ENCODE measurements around the gene TRIM44. TPM values are rescaled to one million over a fixed set of nuclear protein-coding genes. Genes with fewer than 3 reads are reported as not detected.

Gene TRIM44
- total RNA-seq, 1 donor from 2014 or later = 86.6 TPM

DNA sequence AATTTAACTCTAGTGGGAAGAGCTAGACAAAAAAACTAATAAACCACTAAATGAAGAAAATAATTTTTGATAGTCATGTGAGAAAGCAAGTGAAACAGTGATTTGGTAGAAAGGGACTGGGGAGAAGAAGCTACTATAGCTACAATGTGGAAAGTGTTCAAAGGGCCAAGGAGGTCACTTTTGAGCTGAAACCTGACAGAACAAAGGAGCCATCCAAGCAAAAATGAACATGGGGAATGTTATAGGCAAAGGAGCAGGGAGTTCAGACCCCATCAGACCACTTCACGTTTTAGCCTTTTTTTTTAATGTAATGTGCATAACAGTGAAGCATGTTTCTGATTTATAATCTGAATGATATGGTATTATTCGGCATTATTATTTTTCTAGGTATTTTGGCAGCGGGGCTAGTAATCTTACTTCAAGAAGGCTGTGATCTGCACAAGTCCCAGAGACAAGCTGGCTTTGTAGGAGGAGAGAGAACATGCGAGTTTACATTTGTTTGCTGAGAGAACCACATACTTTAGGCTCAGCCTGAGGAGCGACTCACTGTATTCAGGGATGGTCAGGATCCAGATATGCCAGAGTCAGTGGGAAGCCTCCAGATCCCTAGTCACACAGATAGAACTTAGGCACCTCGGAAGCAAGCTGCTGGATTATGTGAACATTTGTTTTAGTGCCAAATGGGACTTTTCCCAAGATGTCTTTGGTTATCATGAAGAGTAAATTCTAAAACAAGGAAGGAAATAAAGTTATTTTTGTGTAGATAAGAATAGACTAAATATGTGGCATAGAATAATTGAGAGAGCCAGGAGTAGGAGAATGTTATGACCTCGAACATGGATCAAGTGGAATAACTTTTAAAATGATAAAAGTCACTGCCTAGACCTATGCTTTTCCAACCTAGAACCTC lies 118.6 kb downstream of the TRIM44 start:
- Mint-ChIP-seq H3K27me3 (ENCODE audit: low read depth) (no peaks in the 10 kb centered on the region), H3K27ac (peak overlapping the region; percentile 30), H3K36me3 (peaks cover 30% of the 10 kb centered on the region), H3K4me1 (peaks cover 7% of the 10 kb centered on the region), H3K9me3 (peaks cover 22% of the 10 kb centered on the region), H3K4me3 (no peak overlapping the region)
- TF ChIP-seq, protein P1, sequence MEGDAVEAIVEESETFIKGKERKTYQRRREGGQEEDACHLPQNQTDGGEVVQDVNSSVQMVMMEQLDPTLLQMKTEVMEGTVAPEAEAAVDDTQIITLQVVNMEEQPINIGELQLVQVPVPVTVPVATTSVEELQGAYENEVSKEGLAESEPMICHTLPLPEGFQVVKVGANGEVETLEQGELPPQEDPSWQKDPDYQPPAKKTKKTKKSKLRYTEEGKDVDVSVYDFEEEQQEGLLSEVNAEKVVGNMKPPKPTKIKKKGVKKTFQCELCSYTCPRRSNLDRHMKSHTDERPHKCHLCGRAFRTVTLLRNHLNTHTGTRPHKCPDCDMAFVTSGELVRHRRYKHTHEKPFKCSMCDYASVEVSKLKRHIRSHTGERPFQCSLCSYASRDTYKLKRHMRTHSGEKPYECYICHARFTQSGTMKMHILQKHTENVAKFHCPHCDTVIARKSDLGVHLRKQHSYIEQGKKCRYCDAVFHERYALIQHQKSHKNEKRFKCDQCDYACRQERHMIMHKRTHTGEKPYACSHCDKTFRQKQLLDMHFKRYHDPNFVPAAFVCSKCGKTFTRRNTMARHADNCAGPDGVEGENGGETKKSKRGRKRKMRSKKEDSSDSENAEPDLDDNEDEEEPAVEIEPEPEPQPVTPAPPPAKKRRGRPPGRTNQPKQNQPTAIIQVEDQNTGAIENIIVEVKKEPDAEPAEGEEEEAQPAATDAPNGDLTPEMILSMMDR (IDR thresholded peaks at IDR 0.05; ENCODE audit: unreplicated experiment) = no peak
- no peak for DNase-seq (ENCODE audit: low spot score in 2 of 2, unreplicated experiment in 2 of 2)

DNA sequence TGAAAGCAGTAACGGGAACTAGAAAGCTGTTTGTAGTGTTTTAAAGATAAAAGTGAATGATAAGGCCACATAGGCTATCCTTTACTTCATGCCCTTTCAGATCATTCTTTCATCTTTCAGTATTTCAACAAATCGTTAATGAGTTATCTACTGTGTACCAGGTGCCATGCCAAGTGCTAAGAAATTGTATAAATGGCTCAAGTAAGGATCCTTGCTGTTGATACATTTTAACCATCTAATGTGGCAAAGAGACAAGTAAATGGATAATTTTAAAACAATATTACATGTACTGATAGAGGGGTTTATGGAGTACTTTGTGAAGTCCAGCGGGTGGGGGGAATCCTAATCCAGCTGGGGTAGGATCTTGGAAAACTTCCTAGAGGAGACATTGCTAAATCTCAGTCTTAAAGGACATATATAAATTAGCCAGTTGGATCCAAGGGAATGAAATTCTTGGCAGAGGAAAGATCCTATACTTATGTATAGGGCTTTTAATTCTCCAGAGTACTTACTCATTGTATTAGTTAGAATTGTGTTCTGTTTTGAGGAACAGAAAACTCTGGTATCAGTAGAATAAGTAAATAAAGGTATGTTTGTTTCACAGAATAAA lies 119.4 kb downstream of the TRIM44 start:
- no peaks in the 10 kb centered on the region for H3K27me3 Mint-ChIP-seq (ENCODE audit: low read depth)
- no peak overlapping the region for H3K4me3 Mint-ChIP-seq
- H3K36me3 Mint-ChIP-seq = peaks cover 24% of the 10 kb centered on the region
- no peak overlapping the region for H3K27ac Mint-ChIP-seq
- H3K9me3 Mint-ChIP-seq = peaks cover 17% of the 10 kb centered on the region
- peaks cover 11% of the 10 kb centered on the region for H3K4me1 Mint-ChIP-seq
- DNase-seq (ENCODE audit: low spot score in 2 of 2, unreplicated experiment in 2 of 2) = no peak
- TF ChIP-seq, protein P1 (IDR thresholded peaks at IDR 0.05; ENCODE audit: unreplicated experiment) = no peak

DNA sequence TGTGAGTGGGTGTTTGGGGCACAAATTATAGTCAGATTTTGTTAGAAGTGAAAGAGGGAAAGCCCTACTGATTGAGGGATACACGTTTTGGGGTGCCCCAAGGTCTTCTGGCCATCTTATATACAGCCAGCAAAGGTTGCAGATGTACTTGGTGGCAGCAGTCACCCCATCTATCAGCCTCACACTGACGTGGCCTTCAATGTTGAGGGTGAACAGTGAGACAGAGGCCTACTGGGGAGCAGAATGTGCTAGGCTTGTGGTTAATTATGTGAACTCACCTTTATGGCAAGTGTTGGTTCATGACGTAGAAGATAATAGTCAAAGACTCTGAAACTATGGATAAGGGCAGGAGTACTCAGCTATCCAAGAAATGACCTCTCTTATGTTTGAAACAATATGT lies 121.2 kb downstream of the TRIM44 start:
- Mint-ChIP-seq H3K27ac (no peak overlapping the region), H3K9me3 (peaks cover 7% of the 10 kb centered on the region), H3K4me3 (no peak overlapping the region), H3K4me1 (peaks cover 27% of the 10 kb centered on the region), H3K27me3 (ENCODE audit: low read depth) (no peaks in the 10 kb centered on the region), H3K36me3 (peaks cover 9% of the 10 kb centered on the region)
- no peak for DNase-seq (ENCODE audit: low spot score in 2 of 2, unreplicated experiment in 2 of 2)
- TF ChIP-seq, protein P1 (IDR thresholded peaks at IDR 0.05; ENCODE audit: unreplicated experiment) = no peak

DNA sequence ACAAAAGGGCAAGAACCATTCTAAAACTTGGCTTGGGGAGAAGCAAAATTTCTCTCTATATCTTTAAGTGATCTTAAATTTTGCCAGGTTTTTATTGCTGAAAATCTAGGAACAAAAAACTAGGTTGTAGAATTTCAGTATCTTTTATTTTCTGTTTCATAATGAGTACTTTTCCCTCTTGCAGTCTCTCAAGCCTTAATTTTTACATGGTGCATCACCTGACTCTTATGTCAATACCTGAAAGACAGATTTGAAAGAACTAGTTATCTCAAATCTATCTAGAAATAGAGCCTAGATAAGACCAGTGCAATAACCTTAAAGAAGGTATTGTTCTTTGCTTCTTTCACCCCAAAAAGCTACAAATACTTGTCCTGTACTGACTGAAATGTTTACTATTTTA lies 122.1 kb downstream of the TRIM44 start:
- H3K36me3 Mint-ChIP-seq = peaks cover under 1% of the 10 kb centered on the region
- no peak overlapping the region for H3K27ac Mint-ChIP-seq
- H3K4me1 Mint-ChIP-seq = peaks cover 32% of the 10 kb centered on the region
- TF ChIP-seq, protein P1 (IDR thresholded peaks at IDR 0.05; ENCODE audit: unreplicated experiment) = no peak
- DNase-seq (ENCODE audit: low spot score in 2 of 2, unreplicated experiment in 2 of 2) = no peak
- H3K27me3 Mint-ChIP-seq (ENCODE audit: low read depth) = no peaks in the 10 kb centered on the region
- H3K9me3 Mint-ChIP-seq = no peaks in the 10 kb centered on the region
- no peak overlapping the region for H3K4me3 Mint-ChIP-seq

DNA sequence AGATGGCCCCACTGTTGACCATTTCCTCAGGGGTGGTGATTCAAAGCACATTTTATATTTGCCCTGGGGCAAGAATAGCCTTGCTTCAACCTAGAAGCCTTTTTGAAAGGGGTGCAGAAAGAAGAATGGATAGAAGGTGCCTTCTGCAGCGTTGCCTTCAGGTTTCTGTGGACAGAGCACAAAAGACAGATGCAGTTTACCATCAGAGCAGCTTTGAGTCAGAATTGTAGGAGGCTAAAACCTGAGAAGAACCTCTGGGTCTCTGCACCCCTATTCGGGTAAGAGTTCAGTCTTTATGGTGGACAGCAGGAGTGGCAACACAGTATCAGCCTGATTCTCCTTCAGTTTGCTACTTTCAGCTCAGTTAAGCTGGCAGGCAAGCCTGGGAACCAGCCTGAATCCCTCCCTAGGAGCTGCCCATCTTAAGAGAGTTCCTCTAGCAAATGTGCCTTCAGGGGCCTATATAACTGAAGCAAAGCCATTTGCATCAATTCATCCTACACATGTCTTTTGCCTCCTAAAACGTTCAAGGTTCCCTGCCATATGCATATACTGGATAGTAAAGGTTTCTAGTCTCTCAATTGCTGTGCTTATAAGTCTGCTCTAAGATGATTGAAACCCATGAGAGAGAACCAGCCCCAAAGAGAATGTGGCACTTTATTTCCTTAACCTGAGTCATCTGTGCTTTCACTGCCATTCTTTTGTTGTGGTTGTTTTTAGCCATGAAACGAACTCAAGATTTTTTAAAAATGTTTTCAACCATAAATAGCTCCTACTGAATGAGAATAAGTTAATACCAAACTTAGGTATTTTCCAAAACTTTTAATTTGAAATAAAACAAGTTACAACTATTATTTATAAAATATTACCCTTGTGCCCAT lies 123.0 kb downstream of the TRIM44 start:
- no peaks in the 10 kb centered on the region for H3K9me3 Mint-ChIP-seq
- H3K4me1 Mint-ChIP-seq = peaks cover 32% of the 10 kb centered on the region
- no peak overlapping the region for H3K4me3 Mint-ChIP-seq
- H3K36me3 Mint-ChIP-seq = no peaks in the 10 kb centered on the region
- TF ChIP-seq, protein P1 (IDR thresholded peaks at IDR 0.05; ENCODE audit: unreplicated experiment) = no peak
- no peaks in the 10 kb centered on the region for H3K27me3 Mint-ChIP-seq (ENCODE audit: low read depth)
- DNase-seq (ENCODE audit: low spot score in 2 of 2, unreplicated experiment in 2 of 2) = no peak
- no peak overlapping the region for H3K27ac Mint-ChIP-seq
